ENCODE results near the gene ELP4.
"Not testable (repeated sequence)": the region's sequence is repeated elsewhere in the genome, so short reads cannot be mapped to it uniquely, and the experiment has no call there.

Gene ELP4

GRCh38 chr11:31509429-31510345 lies at the start of gene ELP4, which contains the start of gene IMMP1L:
Gene ELP4, plus strand, starts transcription at chr11:31509767. Its CDS starts 18 bp downstream, at chr11:31509785.
Gene IMMP1L, minus strand, starts transcription at chr11:31509622. Its CDS starts 46,346 bp downstream, at chr11:31463276.
- peak; percentile 99 for DNase-seq (ENCODE audit: low spot score)

- no peak for DNase-seq (ENCODE audit: low spot score)
Measured at GRCh38 chr11:31464436-31464835, 45.1 kb upstream of the ELP4 start.

GRCh38 chr11:31474083-31474482 lies 35.5 kb upstream of the ELP4 start:
- DNase-seq (ENCODE audit: low spot score): no peak

- DNase-seq (ENCODE audit: low spot score): no peak
Measured at GRCh38 chr11:31477528-31478222, 31.9 kb upstream of the ELP4 start.

GRCh38 chr11:31478223-31478590 lies 31.4 kb upstream of the ELP4 start:
- DNase-seq (ENCODE audit: low spot score): no peak

GRCh38 chr11:31479066-31479465 lies 30.5 kb upstream of the ELP4 start:
- no peak for DNase-seq (ENCODE audit: low spot score)

GRCh38 chr11:31480930-31481329 lies 28.6 kb upstream of the ELP4 start:
- DNase-seq (ENCODE audit: low spot score): no peak

GRCh38 chr11:31484497-31484896 lies 25.1 kb upstream of the ELP4 start:
- DNase-seq (ENCODE audit: low spot score): no peak

- peak; percentile 7 for DNase-seq (ENCODE audit: low spot score)
Measured at GRCh38 chr11:31487848-31488247, 21.7 kb upstream of the ELP4 start.

- no peak for DNase-seq (ENCODE audit: low spot score)
Measured at GRCh38 chr11:31492320-31492913, 17.1 kb upstream of the ELP4 start.

GRCh38 chr11:31493235-31493634 lies 16.3 kb upstream of the ELP4 start:
- DNase-seq (ENCODE audit: low spot score): no peak

GRCh38 chr11:31493762-31494161 lies 15.8 kb upstream of the ELP4 start:
- DNase-seq (ENCODE audit: low spot score): not testable (repeated sequence)

- no peak for DNase-seq (ENCODE audit: low spot score)
Measured at GRCh38 chr11:31499576-31500178, 9.9 kb upstream of the ELP4 start.

GRCh38 chr11:31500560-31500959 lies 9.0 kb upstream of the ELP4 start:
- no peak for DNase-seq (ENCODE audit: low spot score)

- no peak for DNase-seq (ENCODE audit: low spot score)
Measured at GRCh38 chr11:31509051-31509428, 527 bp upstream of the ELP4 start.

GRCh38 chr11:31512117-31512516 lies 2.5 kb downstream of the ELP4 start:
- DNase-seq (ENCODE audit: low spot score): no peak

GRCh38 chr11:31521497-31522150 lies 12.1 kb downstream of the ELP4 start:
- no peak for DNase-seq (ENCODE audit: low spot score)

- DNase-seq (ENCODE audit: low spot score): no peak
Measured at GRCh38 chr11:31529189-31529588, 19.6 kb downstream of the ELP4 start.

- DNase-seq (ENCODE audit: low spot score): no peak
Measured at GRCh38 chr11:31529701-31530100, 20.1 kb downstream of the ELP4 start.

GRCh38 chr11:31531293-31531692 lies 21.7 kb downstream of the ELP4 start:
- no peak for DNase-seq (ENCODE audit: low spot score)

GRCh38 chr11:31535479-31535878 lies 25.9 kb downstream of the ELP4 start:
- DNase-seq (ENCODE audit: low spot score): no peak

- DNase-seq (ENCODE audit: low spot score): no peak
Measured at GRCh38 chr11:31542862-31543261, 33.3 kb downstream of the ELP4 start.
